ENCODE results near the gene MTCH1. TPM values are rescaled to one million over a fixed set of nuclear protein-coding genes. Genes with fewer than 3 reads are reported as not detected.

Gene MTCH1
- total and polyA plus RNA-seq, 2 donors from 2014 or later: 194 to 202 TPM

GRCh38 chr6:37019065-37019450 is 33.1 kb upstream of the MTCH1 start:
- FAIRE-seq: no peak
- peaks cover 2% of the 10 kb centered on the region for H3K27me3 ChIP-seq (ENCODE audit: control insufficient read depth, insufficient read depth, low read length)
- H3K9me3 ChIP-seq (ENCODE audit: control insufficient read depth in 2 of 3, insufficient read depth in 1 of 3, low read length in 3 of 3): no peaks in the 10 kb centered on the region
- H3K9ac ChIP-seq (ENCODE audit: low read length in 3 of 3): peak overlapping the region in 2 of 3 donors; percentile 22 to 27
- H3K27ac ChIP-seq (ENCODE audit: low read depth in 2 of 2, low read length in 2 of 2): peak overlapping the region in 1 of 2 donors; percentile 41
- H3K4me1 ChIP-seq (ENCODE audit: control insufficient read depth in 2 of 3, insufficient read depth in 2 of 3, low read depth in 1 of 3, low read length in 3 of 3): peaks cover 0 to 17% (median 4%) of the 10 kb centered on the region in 3 donors
- no peaks in the 10 kb centered on the region for H3K36me3 ChIP-seq (ENCODE audit: control insufficient read depth in 2 of 3, insufficient read depth in 3 of 3, low read length in 3 of 3)
- DNase-seq: peak in 3 of 5 donors; percentile 28 to 50 (median 45)
- H3K4me3 ChIP-seq (ENCODE audit: low read length in 3 of 3): no peak overlapping the region
- intact Hi-C loops (cut with DNase I): loop anchor here (10.0 kb wide), 1 partner anchor 134 kb away; the partner anchor contains the start of gene C6orf89
- no peak for TF ChIP-seq CTCF (IDR thresholded peaks at IDR 0.05; ENCODE audit: borderline replicate concordance, extremely low read depth, insufficient read depth)

- Histone ChIP-seq H3K36me3 (ENCODE audit: control insufficient read depth in 2 of 3, insufficient read depth in 3 of 3, low read length in 3 of 3) (no peaks in the 10 kb centered on the region), H3K27me3 (ENCODE audit: control insufficient read depth, insufficient read depth, low read length) (peaks cover 2% of the 10 kb centered on the region), H3K9ac (ENCODE audit: low read length in 3 of 3) (no peak overlapping the region), H3K4me3 (ENCODE audit: low read length in 3 of 3) (no peak overlapping the region), H3K9me3 (ENCODE audit: control insufficient read depth in 2 of 3, insufficient read depth in 1 of 3, low read length in 3 of 3) (no peaks in the 10 kb centered on the region), H3K4me1 (ENCODE audit: control insufficient read depth in 2 of 3, insufficient read depth in 2 of 3, low read depth in 1 of 3, low read length in 3 of 3) (peaks cover 0 to 17% (median 4%) of the 10 kb centered on the region in 3 donors), H3K27ac (ENCODE audit: low read depth in 2 of 2, low read length in 2 of 2) (peak overlapping the region in 1 of 2 donors; percentile 2)
- intact Hi-C loops (cut with DNase I): loop anchor here (10.0 kb wide), 1 partner anchor 134 kb away; the partner anchor contains the start of gene C6orf89
- FAIRE-seq (no peak), DNase-seq (peak; percentile 93 to 95 (median 95))
- peak; percentile 95 for TF ChIP-seq CTCF (IDR thresholded peaks at IDR 0.05; ENCODE audit: borderline replicate concordance, extremely low read depth, insufficient read depth)
Measured at GRCh38 chr6:37018198-37019064, 32.4 kb upstream of the MTCH1 start.

- Histone ChIP-seq H3K27ac (ENCODE audit: low read depth in 2 of 2, low read length in 2 of 2) (no peak overlapping the region), H3K4me3 (ENCODE audit: low read length in 3 of 3) (no peak overlapping the region), H3K4me1 (ENCODE audit: control insufficient read depth in 2 of 3, insufficient read depth in 2 of 3, low read depth in 1 of 3, low read length in 3 of 3) (peaks cover 0 to 17% (median 4%) of the 10 kb centered on the region in 3 donors), H3K27me3 (ENCODE audit: control insufficient read depth, insufficient read depth, low read length) (peaks cover 2% of the 10 kb centered on the region), H3K9me3 (ENCODE audit: control insufficient read depth in 2 of 3, insufficient read depth in 1 of 3, low read length in 3 of 3) (no peaks in the 10 kb centered on the region), H3K36me3 (ENCODE audit: control insufficient read depth in 2 of 3, insufficient read depth in 3 of 3, low read length in 3 of 3) (no peaks in the 10 kb centered on the region), H3K9ac (ENCODE audit: low read length in 3 of 3) (no peak overlapping the region)
- no peak for TF ChIP-seq CTCF (IDR thresholded peaks at IDR 0.05; ENCODE audit: borderline replicate concordance, extremely low read depth, insufficient read depth)
- FAIRE-seq: no peak
- DNase-seq: no peak
- intact Hi-C loops (cut with DNase I): loop anchor here (10.0 kb wide), 1 partner anchor 133 kb away; the partner anchor contains the start of gene C6orf89
Measured at GRCh38 chr6:37017606-37018197, 31.7 kb upstream of the MTCH1 start.
